A549 (cell line): ENCODE measurements around the gene IFIH1. TPM values are rescaled to one million over a fixed set of nuclear protein-coding genes. Genes with fewer than 3 reads are reported as not detected.

Experiments
- ATAC-seq, 2 experiments: fragments of 200-7000 bp in 1 of 2; fragments of >200 bp in 1 of 2; cut with Nextera tagmentation in 1 of 2; cut with Tn5 transposase in 1 of 2; 3 replicates each; pipeline versions ENCODE4 v1.8.0 to v1.9.1; 2018 to 2020; ENCODE audit warnings: mild to moderate bottlenecking in 1 of 2, moderate library complexity in 1 of 2
- CTCF ChIA-PET: fragments of 300-600 bp; sonication (Branson Sonifier 250); formaldehyde crosslinking; extraction: SDS; loops from one replicate; lab custom pipeline; 2021; ENCODE audit warnings: antibody characterized with exemption, inconsistent platforms; lab: Yijun Ruan, JAX
- POLR2A ChIA-PET: fragments of 350-600 bp; formaldehyde crosslinking; extraction: SDS; loops from one replicate; lab custom pipeline; 2021; ENCODE audit warnings: antibody characterized with exemption, inconsistent platforms; lab: Yijun Ruan, JAX
- DNase-seq, 2 experiments: peaks; one replicate each; pipeline versions ENCODE4 v3.0.0 to v3.0.0-alpha.2; 2011 to 2016; ENCODE audit warnings: low read depth in 1 of 2, low spot score in 1 of 2
- FAIRE-seq: peaks from 2 replicates; lab custom pipeline; 2011; peaks lifted over from hg19 to GRCh38; lab: Jason Lieb, UNC
- H3K27ac ChIP-seq, 2 experiments: fragments of >200 bp; sonication (Bioruptor Twin); formaldehyde crosslinking; 3 replicates each; pipeline ENCODE4 v1.5.1; 2016 to 2017
- H3K4me1 ChIP-seq: fragments of >200 bp; sonication (Bioruptor Twin); formaldehyde crosslinking; 3 replicates; pipeline ENCODE4 v1.6.1; 2016
- H3K4me2 ChIP-seq: fragments of >200 bp; sonication (Bioruptor Twin); formaldehyde crosslinking; 3 replicates; pipeline ENCODE4 v1.6.1; 2016
- H3K4me3 ChIP-seq: fragments of >200 bp; sonication (Bioruptor Twin); formaldehyde crosslinking; 3 replicates; pipeline ENCODE4 v1.5.1; 2016
- H3K9me3 ChIP-seq: fragments of >200 bp; sonication (Bioruptor Twin); formaldehyde crosslinking; 3 replicates; pipeline ENCODE4 v1.6.1; 2016
- BHLHE40 ChIP-seq: IDR thresholded peaks from 2 replicates; pipeline ENCODE4 v1.6.1; 2012; ENCODE audit warnings: low read depth, low read length, inconsistent platforms
- EP300 ChIP-seq, 2 experiments: fragments of >200 bp; sonication (Bioruptor Twin); formaldehyde crosslinking; IDR thresholded peaks; 2 replicates in 1 of 2; 3 replicates in 1 of 2; pipeline ENCODE4 v1.6.1; 2016 to 2017
- ESRRA ChIP-seq: fragments of 150-350 bp; IDR thresholded peaks from 2 replicates; pipeline ENCODE4 v1.6.1; 2014; ENCODE audit warnings: mild to moderate bottlenecking, low read length, borderline replicate concordance
- FOXS1 ChIP-seq: fragments of 250-450 bp; sonication (Bioruptor Pico); IDR thresholded peaks from 2 replicates; pipeline ENCODE4 v1.5.0; 2020; ENCODE audit warnings: mild to moderate bottlenecking, moderate library complexity
- HOXA7 ChIP-seq: fragments of 250-450 bp; sonication (Bioruptor Pico); IDR thresholded peaks from 2 replicates; pipeline ENCODE4 v1.5.0; 2020; ENCODE audit warnings: mild to moderate bottlenecking, moderate library complexity
- HOXB5 ChIP-seq: fragments of 250-450 bp; sonication (Bioruptor Pico); IDR thresholded peaks from 2 replicates; pipeline ENCODE4 v1.5.0; 2020; ENCODE audit warnings: mild to moderate bottlenecking, moderate library complexity
- KDM1A ChIP-seq: fragments of 200-600 bp; sonication (generic); IDR thresholded peaks from 2 replicates; pipeline ENCODE4 v1.6.1; 2016; ENCODE audit warnings: low read depth, mild to moderate bottlenecking
- KDM5A ChIP-seq: fragments of 200-600 bp; sonication (generic); IDR thresholded peaks from 2 replicates; pipeline ENCODE4 v1.6.1; 2016; ENCODE audit warnings: antibody characterized with exemption, mild to moderate bottlenecking
- MAFK ChIP-seq: fragments of 450-650 bp; IDR thresholded peaks from 2 replicates; pipeline ENCODE4 v1.6.1; 2014; ENCODE audit not compliant: partially characterized antibody
- MAZ ChIP-seq: fragments of 150-350 bp; IDR thresholded peaks from 2 replicates; pipeline ENCODE4 v1.6.1; 2014; ENCODE audit warnings: antibody characterized with exemption, low read depth, low read length, borderline replicate concordance
- MYC ChIP-seq: IDR thresholded peaks from 2 replicates; pipeline ENCODE4 v1.6.1; 2012; ENCODE audit warnings: mild to moderate bottlenecking, inconsistent platforms, low read length, improper control_type of control experiment, borderline replicate concordance
- PHF8 ChIP-seq: fragments of 200-600 bp; sonication (generic); IDR thresholded peaks from 2 replicates; pipeline ENCODE4 v1.6.1; 2016; ENCODE audit warnings: low read depth, mild to moderate bottlenecking, antibody characterized with exemption, moderate library complexity, borderline replicate concordance
- POLR2AphosphoS2 ChIP-seq: conservative IDR thresholded peaks from 2 replicates; pipeline ENCODE4 v1.6.1; 2012; ENCODE audit warnings: low read length, improper control_type of control experiment, inconsistent platforms
- RAD21 ChIP-seq, 2 experiments: fragments of >200 bp in 1 of 2; sonication (Bioruptor Twin) in 1 of 2; formaldehyde crosslinking in 1 of 2; IDR thresholded peaks in 1 of 2; conservative IDR thresholded peaks in 1 of 2; 2 replicates in 1 of 2; 3 replicates in 1 of 2; pipeline ENCODE4 v1.6.1; 2012 to 2018; ENCODE audit warnings: inconsistent platforms in 1 of 2
- RCOR1 ChIP-seq: fragments of 150-350 bp; IDR thresholded peaks from 2 replicates; pipeline ENCODE4 v1.6.1; 2014; ENCODE audit warnings: antibody characterized with exemption, low read length, low read depth
- RNF2 ChIP-seq: fragments of 200-600 bp; sonication (generic); IDR thresholded peaks from 2 replicates; pipeline ENCODE4 v1.6.1; 2016; ENCODE audit warnings: low read depth, mild to moderate bottlenecking, antibody characterized with exemption, moderate library complexity, borderline replicate concordance
- SREBF2 ChIP-seq: fragments of 450-650 bp; IDR thresholded peaks from 2 replicates; pipeline ENCODE4 v1.6.1; 2014; ENCODE audit warnings: mild to moderate bottlenecking, moderate library complexity
- ZC3H11A ChIP-seq: fragments of 450-650 bp; IDR thresholded peaks from 2 replicates; pipeline ENCODE4 v1.6.1; 2014; ENCODE audit warnings: antibody characterized with exemption, mild to moderate bottlenecking
- ZFP36 ChIP-seq: fragments of 450-650 bp; IDR thresholded peaks from 2 replicates; pipeline ENCODE4 v1.6.1; 2014; ENCODE audit warnings: borderline replicate concordance; ENCODE audit not compliant: partially characterized antibody
- ZSCAN20 ChIP-seq: fragments of 250-450 bp; sonication (Bioruptor Pico); IDR thresholded peaks from 2 replicates; pipeline ENCODE4 v1.8.0; 2022; ENCODE audit warnings: mild to moderate bottlenecking, moderate library complexity
- WGBS: methylation state at CpG from one replicate; pipeline ENCODE4 v1.1.6; 2017; ENCODE audit errors: missing lambda C conversion rate; 5-methylcytosine and 5-hydroxymethylcytosine counted together
- polyA plus RNA-seq, 4 experiments: library from polyadenylated mRNA; depleted of rRNA in 3 of 4; stranded (reverse); fragments of >200 nt; fragmentation: RNase III in 1 of 4; extraction: RNeasy Plus Mini Kit Qiagen cat#74134 plus additional on column Dnase treatment in 1 of 4; gene quantifications; 2 replicates in 3 of 4; 3 replicates in 1 of 4; pipeline ENCODE4 v1.2.3, GENCODE V29; 2011 to 2017
- TF ChIP-seq, protein P1 (sequence below): IDR thresholded peaks from 2 replicates; pipeline ENCODE4 v1.6.1; 2012
- TF ChIP-seq, protein P2 (sequence below): fragments of 450-650 bp; IDR thresholded peaks from 2 replicates; pipeline ENCODE4 v1.6.1; 2014; ENCODE audit warnings: antibody characterized with exemption
- TF ChIP-seq, protein P3 (sequence below): IDR thresholded peaks from 2 replicates; pipeline ENCODE4 v1.6.1; 2012; ENCODE audit warnings: low read depth, borderline replicate concordance
- TF ChIP-seq, protein P4 (sequence below): fragments of >200 bp; sonication (Bioruptor Twin); formaldehyde crosslinking; IDR thresholded peaks from 3 replicates; pipeline ENCODE4 v1.6.1; 2016
- TF ChIP-seq, protein P5 (sequence below): fragments of >200 bp; sonication (Bioruptor Twin); formaldehyde crosslinking; IDR thresholded peaks from 3 replicates; pipeline ENCODE4 v1.5.1; 2016
- TF ChIP-seq, protein P6 (sequence below): fragments of 150-350 bp; IDR thresholded peaks from 2 replicates; pipeline ENCODE4 v1.6.1; 2014; ENCODE audit warnings: low read depth, mild to moderate bottlenecking, low read length
- TF ChIP-seq, protein P7 (sequence below): IDR thresholded peaks from 2 replicates; pipeline ENCODE4 v1.6.1; 2012

IFIH1 gene
- polyA plus RNA-seq, 2 of the 4 experiments (the other 2 are of a cell fraction) = 0.21 to 0.57 TPM

DNA sequence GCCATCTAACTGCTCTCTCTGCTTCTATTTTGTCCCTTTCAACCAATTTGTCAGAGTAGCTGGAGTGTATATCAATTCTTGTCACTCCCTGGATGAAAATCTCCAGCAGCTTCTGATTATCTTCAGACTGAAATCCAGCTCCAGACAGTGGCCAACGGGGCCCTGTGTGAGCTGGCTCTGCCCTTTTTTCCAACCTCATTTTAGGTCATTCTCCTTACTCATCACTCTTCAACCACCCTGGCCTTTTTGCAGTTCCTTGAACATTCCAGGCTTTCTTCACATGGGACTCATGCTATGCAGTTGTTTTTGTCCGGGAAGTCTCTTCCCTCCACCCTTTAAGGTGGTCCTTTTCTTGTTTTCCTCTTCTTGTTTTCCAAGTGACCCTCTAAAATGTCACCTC is 59.8 kb downstream of the IFIH1 start:
- no peak for FAIRE-seq
- no peaks in the 10 kb centered on the region for H3K4me1 ChIP-seq
- ATAC-seq = no peak

DNA sequence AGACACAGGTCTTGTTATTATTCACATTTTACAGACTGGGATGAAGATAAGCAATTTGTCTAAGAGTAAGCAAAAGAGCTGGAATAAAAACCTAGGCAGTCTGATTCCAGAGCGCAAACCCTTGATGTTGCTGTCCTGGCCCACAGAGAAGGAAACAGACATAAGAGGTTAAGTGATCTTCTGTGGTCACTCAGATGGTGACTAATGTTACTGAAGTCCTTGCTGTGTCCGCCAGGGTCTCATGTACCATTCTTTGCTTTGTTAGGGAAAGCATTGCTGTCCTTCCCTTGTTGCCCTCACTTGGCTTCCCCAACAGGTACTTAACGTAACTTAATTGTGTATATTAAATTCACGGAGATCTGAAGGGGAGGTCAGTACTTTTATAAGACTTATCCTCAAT is 60.3 kb downstream of the IFIH1 start:
- 61% methylated on average over 4 of the region's 4 CpGs for WGBS
- ChIA-PET POLR2A (no interaction called here), CTCF (no interaction called here)
- Histone ChIP-seq H3K4me1 (no peaks in the 10 kb centered on the region), H3K4me2 (no peak overlapping the region), H3K4me3 (no peak overlapping the region), H3K9me3 (no peaks in the 10 kb centered on the region), H3K27ac (no peak overlapping the region)
- DNase-seq = no peak
- TF ChIP-seq KDM1A = no peak
- TF ChIP-seq, protein P1, sequence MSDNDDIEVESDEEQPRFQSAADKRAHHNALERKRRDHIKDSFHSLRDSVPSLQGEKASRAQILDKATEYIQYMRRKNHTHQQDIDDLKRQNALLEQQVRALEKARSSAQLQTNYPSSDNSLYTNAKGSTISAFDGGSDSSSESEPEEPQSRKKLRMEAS = no peak
- no peak for TF ChIP-seq RCOR1
- no peak for TF ChIP-seq ZC3H11A
- TF ChIP-seq, protein P2, sequence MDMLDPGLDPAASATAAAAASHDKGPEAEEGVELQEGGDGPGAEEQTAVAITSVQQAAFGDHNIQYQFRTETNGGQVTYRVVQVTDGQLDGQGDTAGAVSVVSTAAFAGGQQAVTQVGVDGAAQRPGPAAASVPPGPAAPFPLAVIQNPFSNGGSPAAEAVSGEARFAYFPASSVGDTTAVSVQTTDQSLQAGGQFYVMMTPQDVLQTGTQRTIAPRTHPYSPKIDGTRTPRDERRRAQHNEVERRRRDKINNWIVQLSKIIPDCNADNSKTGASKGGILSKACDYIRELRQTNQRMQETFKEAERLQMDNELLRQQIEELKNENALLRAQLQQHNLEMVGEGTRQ = no peak
- TF ChIP-seq, protein P3, sequence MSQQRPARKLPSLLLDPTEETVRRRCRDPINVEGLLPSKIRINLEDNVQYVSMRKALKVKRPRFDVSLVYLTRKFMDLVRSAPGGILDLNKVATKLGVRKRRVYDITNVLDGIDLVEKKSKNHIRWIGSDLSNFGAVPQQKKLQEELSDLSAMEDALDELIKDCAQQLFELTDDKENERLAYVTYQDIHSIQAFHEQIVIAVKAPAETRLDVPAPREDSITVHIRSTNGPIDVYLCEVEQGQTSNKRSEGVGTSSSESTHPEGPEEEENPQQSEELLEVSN = no peak
- TF ChIP-seq MYC = no peak
- no peak for TF ChIP-seq HOXA7 (CRISPR knock-in tag)
- TF ChIP-seq, protein P4, sequence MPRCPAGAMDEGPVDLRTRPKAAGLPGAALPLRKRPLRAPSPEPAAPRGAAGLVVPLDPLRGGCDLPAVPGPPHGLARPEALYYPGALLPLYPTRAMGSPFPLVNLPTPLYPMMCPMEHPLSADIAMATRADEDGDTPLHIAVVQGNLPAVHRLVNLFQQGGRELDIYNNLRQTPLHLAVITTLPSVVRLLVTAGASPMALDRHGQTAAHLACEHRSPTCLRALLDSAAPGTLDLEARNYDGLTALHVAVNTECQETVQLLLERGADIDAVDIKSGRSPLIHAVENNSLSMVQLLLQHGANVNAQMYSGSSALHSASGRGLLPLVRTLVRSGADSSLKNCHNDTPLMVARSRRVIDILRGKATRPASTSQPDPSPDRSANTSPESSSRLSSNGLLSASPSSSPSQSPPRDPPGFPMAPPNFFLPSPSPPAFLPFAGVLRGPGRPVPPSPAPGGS = no peak
- TF ChIP-seq EP300 (IDR thresholded peaks at IDR 0.05) = no peak
- no peak for TF ChIP-seq SREBF2
- no peak for TF ChIP-seq FOXS1
- TF ChIP-seq MAZ = no peak
- TF ChIP-seq ZFP36 = no peak
- no peak for TF ChIP-seq PHF8
- TF ChIP-seq RAD21 (conservative IDR thresholded peaks at IDR 0.05 in 1 of 2, IDR thresholded peaks at IDR 0.05 in 1 of 2) = no peak
- TF ChIP-seq BHLHE40 = no peak
- TF ChIP-seq MAFK = no peak
- TF ChIP-seq, protein P5, sequence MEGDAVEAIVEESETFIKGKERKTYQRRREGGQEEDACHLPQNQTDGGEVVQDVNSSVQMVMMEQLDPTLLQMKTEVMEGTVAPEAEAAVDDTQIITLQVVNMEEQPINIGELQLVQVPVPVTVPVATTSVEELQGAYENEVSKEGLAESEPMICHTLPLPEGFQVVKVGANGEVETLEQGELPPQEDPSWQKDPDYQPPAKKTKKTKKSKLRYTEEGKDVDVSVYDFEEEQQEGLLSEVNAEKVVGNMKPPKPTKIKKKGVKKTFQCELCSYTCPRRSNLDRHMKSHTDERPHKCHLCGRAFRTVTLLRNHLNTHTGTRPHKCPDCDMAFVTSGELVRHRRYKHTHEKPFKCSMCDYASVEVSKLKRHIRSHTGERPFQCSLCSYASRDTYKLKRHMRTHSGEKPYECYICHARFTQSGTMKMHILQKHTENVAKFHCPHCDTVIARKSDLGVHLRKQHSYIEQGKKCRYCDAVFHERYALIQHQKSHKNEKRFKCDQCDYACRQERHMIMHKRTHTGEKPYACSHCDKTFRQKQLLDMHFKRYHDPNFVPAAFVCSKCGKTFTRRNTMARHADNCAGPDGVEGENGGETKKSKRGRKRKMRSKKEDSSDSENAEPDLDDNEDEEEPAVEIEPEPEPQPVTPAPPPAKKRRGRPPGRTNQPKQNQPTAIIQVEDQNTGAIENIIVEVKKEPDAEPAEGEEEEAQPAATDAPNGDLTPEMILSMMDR = no peak
- TF ChIP-seq HOXB5 = no peak
- ATAC-seq = no peak
- FAIRE-seq = no peak

More for the DNA sequence above, 59.8 kb downstream of the IFIH1 start:
- Histone ChIP-seq H3K27ac (no peak overlapping the region), H3K4me3 (no peak overlapping the region), H3K4me2 (no peak overlapping the region)
- 18% methylated on average over 2 of the region's 2 CpGs for WGBS
- POLR2A ChIA-PET = no interaction called here
- TF ChIP-seq, protein P6, sequence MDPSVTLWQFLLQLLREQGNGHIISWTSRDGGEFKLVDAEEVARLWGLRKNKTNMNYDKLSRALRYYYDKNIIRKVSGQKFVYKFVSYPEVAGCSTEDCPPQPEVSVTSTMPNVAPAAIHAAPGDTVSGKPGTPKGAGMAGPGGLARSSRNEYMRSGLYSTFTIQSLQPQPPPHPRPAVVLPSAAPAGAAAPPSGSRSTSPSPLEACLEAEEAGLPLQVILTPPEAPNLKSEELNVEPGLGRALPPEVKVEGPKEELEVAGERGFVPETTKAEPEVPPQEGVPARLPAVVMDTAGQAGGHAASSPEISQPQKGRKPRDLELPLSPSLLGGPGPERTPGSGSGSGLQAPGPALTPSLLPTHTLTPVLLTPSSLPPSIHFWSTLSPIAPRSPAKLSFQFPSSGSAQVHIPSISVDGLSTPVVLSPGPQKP = no peak
- TF ChIP-seq KDM5A (no peak), ZSCAN20 (CRISPR knock-in tag) (no peak), POLR2AphosphoS2 (no peak), ESRRA (no peak), RNF2 (no peak)
- TF ChIP-seq, protein P7, sequence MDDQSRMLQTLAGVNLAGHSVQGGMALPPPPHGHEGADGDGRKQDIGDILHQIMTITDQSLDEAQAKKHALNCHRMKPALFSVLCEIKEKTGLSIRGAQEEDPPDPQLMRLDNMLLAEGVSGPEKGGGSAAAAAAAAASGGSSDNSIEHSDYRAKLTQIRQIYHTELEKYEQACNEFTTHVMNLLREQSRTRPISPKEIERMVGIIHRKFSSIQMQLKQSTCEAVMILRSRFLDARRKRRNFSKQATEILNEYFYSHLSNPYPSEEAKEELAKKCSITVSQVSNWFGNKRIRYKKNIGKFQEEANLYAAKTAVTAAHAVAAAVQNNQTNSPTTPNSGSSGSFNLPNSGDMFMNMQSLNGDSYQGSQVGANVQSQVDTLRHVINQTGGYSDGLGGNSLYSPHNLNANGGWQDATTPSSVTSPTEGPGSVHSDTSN = no peak
- TF ChIP-seq, all 56 proteins: peak for 0
- no peak for DNase-seq
- no peaks in the 10 kb centered on the region for H3K9me3 ChIP-seq
- CTCF ChIA-PET = no interaction called here
